B cell (primary cell): ENCODE data around the gene RAP2A. TPM values are rescaled to one million over a fixed set of nuclear protein-coding genes. Genes with fewer than 3 reads are reported as not detected.

Source experiments
- ATAC-seq: fragments of 200-7000 bp; cut with Tn5 transposase; one replicate; pipeline ENCODE4 v1.10.0; 2021; ENCODE audit warnings: low read depth, mild to moderate bottlenecking, moderate number of reproducible peaks, moderate library complexity
- CTCF ChIA-PET: fragments of 350-600 bp; sonication (Branson Sonifier 250); formaldehyde crosslinking; loops from one replicate; lab custom pipeline; 2021; ENCODE audit warnings: antibody characterized with exemption, inconsistent platforms; lab: Charles Lee
- POLR2A ChIA-PET: fragments of 350-600 bp; sonication (Branson Sonifier 250); formaldehyde crosslinking; loops from one replicate; lab custom pipeline; 2021; ENCODE audit warnings: antibody characterized with exemption; lab: Charles Lee
- DNase-seq: peaks from one replicate; pipeline ENCODE4 v3.0.0; 2013
- H2AFZ ChIP-seq: 2 replicates; pipeline ENCODE4 v1.6.1; 2012; ENCODE audit warnings: mild to moderate bottlenecking, low read depth, low read length; ENCODE audit not compliant: insufficient read depth, poor library complexity, severe bottlenecking
- H3K27ac ChIP-seq, 2 donors: 1 replicate in 1 of 2; 2 replicates in 1 of 2; pipeline ENCODE4 v1.5.1; 2012 to 2013; ENCODE audit warnings: low read length in 2 of 2, mild to moderate bottlenecking in 2 of 2, moderate library complexity in 1 of 2
- H3K27me3 ChIP-seq, 4 experiments: fragments of 200-600 bp in 1 of 4; sonication (generic) in 1 of 4; replicated peaks in 1 of 4; 1 replicate in 2 of 4; 2 replicates in 2 of 4; pipeline versions ENCODE4 v1.6.1 to v1.7.0; 2013 to 2016; ENCODE audit warnings: low read length in 3 of 4, mild to moderate bottlenecking in 2 of 4, mixed read lengths in 1 of 4, moderate library complexity in 1 of 4; ENCODE audit not compliant: insufficient read depth in 4 of 4, control insufficient read depth in 3 of 4; ENCODE audit errors: control extremely low read depth in 1 of 4
- H3K36me3 ChIP-seq, 2 experiments: replicated peaks in 1 of 2; 1 replicate in 1 of 2; 2 replicates in 1 of 2; pipeline versions ENCODE4 v1.6.1 to v1.7.1; 2013; ENCODE audit warnings: low read length in 1 of 2; ENCODE audit not compliant: insufficient read depth in 2 of 2, control insufficient read depth in 1 of 2; ENCODE audit errors: control extremely low read depth in 1 of 2, extremely low read depth in 1 of 2
- H3K4me1 ChIP-seq, 2 donors: fragments of 200-600 bp in 1 of 2; sonication (generic) in 1 of 2; 1 replicate in 1 of 2; 2 replicates in 1 of 2; pipeline versions ENCODE4 v1.5.1 to v1.6.1; 2013 to 2017; ENCODE audit warnings: low read length in 2 of 2; ENCODE audit not compliant: control insufficient read depth in 2 of 2, insufficient read depth in 2 of 2
- H3K4me2 ChIP-seq: replicated peaks from 2 replicates; pipeline ENCODE3; 2012; ENCODE audit warnings: mild to moderate bottlenecking, low read depth, low read length; ENCODE audit not compliant: poor library complexity, severe bottlenecking
- H3K4me3 ChIP-seq, 5 experiments: fragments of 200-600 bp in 1 of 5; sonication (generic) in 1 of 5; 1 replicate in 3 of 5; 2 replicates in 2 of 5; pipeline versions ENCODE4 v1.5.1 to v1.7.0; 2011 to 2016; ENCODE audit warnings: low read length in 4 of 5, mild to moderate bottlenecking in 4 of 5, low read depth in 2 of 5, control low read depth in 1 of 5, moderate library complexity in 1 of 5; ENCODE audit not compliant: insufficient read depth in 1 of 5; ENCODE audit errors: control extremely low read depth in 1 of 5, extremely low read depth in 1 of 5
- H3K79me2 ChIP-seq: fragments of 200-600 bp; sonication (generic); one replicate; pipeline ENCODE4 v1.6.0; 2016; ENCODE audit warnings: low read length; ENCODE audit not compliant: control insufficient read depth, insufficient read depth
- H3K9ac ChIP-seq: fragments of 200-600 bp; sonication (generic); 2 replicates; pipeline ENCODE4 v1.6.1; 2017; ENCODE audit warnings: mild to moderate bottlenecking, low read length, moderate library complexity
- H3K9me3 ChIP-seq, 3 donors: one replicate each; pipeline versions ENCODE4 v1.6.1 to v1.7.1; 2013; ENCODE audit warnings: low read length in 2 of 3; ENCODE audit not compliant: control insufficient read depth in 2 of 3, insufficient read depth in 1 of 3; ENCODE audit errors: control extremely low read depth in 1 of 3
- H4K20me1 ChIP-seq: 2 replicates; pipeline ENCODE4 v1.6.0; 2012; ENCODE audit warnings: mild to moderate bottlenecking, low read length; ENCODE audit not compliant: insufficient read depth, control insufficient read depth, poor library complexity, severe bottlenecking
- H3K27ac Mint-ChIP-seq: one replicate; pipeline ENCODE4 v1.8.0; 2021; ENCODE audit warnings: mixed read lengths
- H3K27me3 Mint-ChIP-seq: one replicate; pipeline ENCODE4 v1.8.0; 2021; ENCODE audit warnings: mixed read lengths
- H3K4me1 Mint-ChIP-seq: one replicate; pipeline ENCODE4 v1.8.0; 2021; ENCODE audit warnings: mixed read lengths
- H3K4me3 Mint-ChIP-seq: one replicate; pipeline ENCODE4 v1.8.0; 2021; ENCODE audit warnings: mixed read lengths
- H3K9me3 Mint-ChIP-seq: one replicate; pipeline ENCODE4 v1.8.0; 2022; ENCODE audit warnings: mixed read lengths; ENCODE audit not compliant: insufficient read depth
- EZH2 ChIP-seq: IDR thresholded peaks from 2 replicates; pipeline ENCODE4 v1.6.1; 2012; ENCODE audit warnings: borderline replicate concordance, low read depth, mild to moderate bottlenecking, moderate library complexity, low read length; ENCODE audit not compliant: insufficient read depth, poor library complexity, severe bottlenecking
- WGBS: methylation state at CpG from one replicate; pipeline ENCODE4 v1.1.5; 2013; ENCODE audit warnings: missing lambda C conversion rate; ENCODE audit not compliant: insufficient coverage; 5-methylcytosine and 5-hydroxymethylcytosine counted together
- intact Hi-C: fragments of 100-400 bp; cut with micrococcal nuclease; formaldehyde crosslinking; loops from one replicate; pipeline ENCODE4 v1.10.0; 2022
- polyA plus RNA-seq: library from polyadenylated mRNA; depleted of rRNA; stranded (reverse); fragments of >200 nt; gene quantifications from 2 replicates; pipeline ENCODE4 v1.2.3, GENCODE V29; 2012
- total RNA-seq, 2 donors: library from RNA; stranded (reverse); fragments of 120-200 nt in 1 of 2; gene quantifications; 1 replicate in 1 of 2; 2 replicates in 1 of 2; pipeline versions ENCODE4 v1.2.3 to v1.2.4, GENCODE V29; 2013 to 2022
- TF ChIP-seq, protein P1 (sequence below): fragments of 200-600 bp; IDR thresholded peaks from one replicate; pipeline ENCODE4 v1.8.0; 2022; ENCODE audit warnings: antibody characterized with exemption, mild to moderate bottlenecking

RAP2A gene
- total and polyA plus RNA-seq, 2 donors (not counting 1 experiment from before 2014, with no cell fraction given) = 2.1 to 24.1 TPM

DNA sequence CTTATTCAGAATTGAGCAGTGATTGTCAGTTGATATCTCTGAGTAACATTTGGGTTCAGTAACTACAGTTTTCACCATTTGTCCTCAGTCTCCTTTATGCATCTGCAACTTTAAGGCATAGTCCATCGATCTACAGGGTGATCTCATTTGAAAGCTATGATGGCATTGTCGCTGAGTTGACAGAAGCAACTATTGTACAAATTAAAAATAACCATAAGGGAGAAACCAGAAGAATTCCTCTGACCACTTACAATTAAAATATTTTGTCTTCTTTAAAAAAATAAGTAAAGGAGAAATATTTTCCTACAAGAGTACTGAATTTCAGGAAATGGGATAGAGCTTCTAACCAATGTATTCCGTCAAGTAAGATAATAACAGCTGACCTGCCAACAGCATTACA is 30.6 kb downstream of the RAP2A start:
- no peaks in the 10 kb centered on the region for H3K27me3 ChIP-seq
- CTCF ChIA-PET = no interaction called here
- H3K4me3 ChIP-seq = no peak overlapping the region
- no peak overlapping the region for H3K9ac ChIP-seq
- POLR2A ChIA-PET = no interaction called here
- no CpG with 5 or more reads among the region's 3 CpGs for WGBS
- H3K27me3 Mint-ChIP-seq = no peaks in the 10 kb centered on the region
- H3K9me3 Mint-ChIP-seq = no peaks in the 10 kb centered on the region
- no peak overlapping the region for H3K27ac Mint-ChIP-seq
- H3K4me3 Mint-ChIP-seq = no peak overlapping the region
- peaks cover 15 to 16% of the 10 kb centered on the region in 2 donors for H3K4me1 ChIP-seq
- ATAC-seq = no peak
- no peaks in the 10 kb centered on the region for H4K20me1 ChIP-seq
- H2AFZ ChIP-seq = no peak overlapping the region
- no peak overlapping the region for H3K4me2 ChIP-seq
- DNase-seq = no peak
- H3K27ac ChIP-seq = no peak overlapping the region
- peaks cover 0 to 9% of the 10 kb centered on the region in 2 experiments for H3K36me3 ChIP-seq
- H3K9me3 ChIP-seq = no peaks in the 10 kb centered on the region
- intact Hi-C loops = no loop called here
- peaks cover 17% of the 10 kb centered on the region for H3K4me1 Mint-ChIP-seq
- peaks cover 3% of the 10 kb centered on the region for H3K79me2 ChIP-seq
- TF ChIP-seq, protein P1, sequence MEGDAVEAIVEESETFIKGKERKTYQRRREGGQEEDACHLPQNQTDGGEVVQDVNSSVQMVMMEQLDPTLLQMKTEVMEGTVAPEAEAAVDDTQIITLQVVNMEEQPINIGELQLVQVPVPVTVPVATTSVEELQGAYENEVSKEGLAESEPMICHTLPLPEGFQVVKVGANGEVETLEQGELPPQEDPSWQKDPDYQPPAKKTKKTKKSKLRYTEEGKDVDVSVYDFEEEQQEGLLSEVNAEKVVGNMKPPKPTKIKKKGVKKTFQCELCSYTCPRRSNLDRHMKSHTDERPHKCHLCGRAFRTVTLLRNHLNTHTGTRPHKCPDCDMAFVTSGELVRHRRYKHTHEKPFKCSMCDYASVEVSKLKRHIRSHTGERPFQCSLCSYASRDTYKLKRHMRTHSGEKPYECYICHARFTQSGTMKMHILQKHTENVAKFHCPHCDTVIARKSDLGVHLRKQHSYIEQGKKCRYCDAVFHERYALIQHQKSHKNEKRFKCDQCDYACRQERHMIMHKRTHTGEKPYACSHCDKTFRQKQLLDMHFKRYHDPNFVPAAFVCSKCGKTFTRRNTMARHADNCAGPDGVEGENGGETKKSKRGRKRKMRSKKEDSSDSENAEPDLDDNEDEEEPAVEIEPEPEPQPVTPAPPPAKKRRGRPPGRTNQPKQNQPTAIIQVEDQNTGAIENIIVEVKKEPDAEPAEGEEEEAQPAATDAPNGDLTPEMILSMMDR = no peak
- no peak for TF ChIP-seq EZH2

DNA sequence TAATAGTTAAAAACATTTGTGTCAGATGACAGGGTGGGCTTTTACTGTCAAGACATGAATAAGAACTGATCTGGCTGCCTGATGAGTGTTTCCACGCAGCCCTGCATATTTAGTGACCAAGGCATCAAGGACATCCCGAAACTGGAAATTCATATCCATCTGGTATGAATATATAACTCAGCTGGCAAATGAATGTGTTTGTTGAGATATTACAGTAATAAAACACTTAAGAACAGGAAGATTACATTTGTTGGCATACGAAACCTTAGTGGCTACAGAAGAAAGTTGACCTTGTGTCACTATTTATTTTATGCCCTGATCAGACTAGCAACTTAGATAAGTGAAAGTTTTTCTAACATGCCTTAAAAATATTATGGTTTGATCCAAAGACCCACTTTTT is 32.8 kb downstream of the RAP2A start:
- Mint-ChIP-seq H3K4me1 (peaks cover 2% of the 10 kb centered on the region), H3K9me3 (no peaks in the 10 kb centered on the region), H3K27ac (no peak overlapping the region), H3K4me3 (no peak overlapping the region), H3K27me3 (no peaks in the 10 kb centered on the region)
- Histone ChIP-seq H3K4me3 (no peak overlapping the region), H3K9me3 (no peaks in the 10 kb centered on the region), H2AFZ (no peak overlapping the region), H3K27ac (no peak overlapping the region), H3K79me2 (no peaks in the 10 kb centered on the region), H3K9ac (no peak overlapping the region), H3K4me2 (no peak overlapping the region), H3K27me3 (no peaks in the 10 kb centered on the region), H3K4me1 (no peaks in the 10 kb centered on the region), H4K20me1 (no peaks in the 10 kb centered on the region), H3K36me3 (peaks cover 0 to 9% of the 10 kb centered on the region in 2 experiments)
- CTCF ChIA-PET = no interaction called here
- POLR2A ChIA-PET = no interaction called here
- intact Hi-C loops = no loop called here
- DNase-seq = no peak
- WGBS = no CpG with 5 or more reads among the region's 3 CpGs
- ATAC-seq = no peak
- TF ChIP-seq, protein P1 = no peak
- no peak for TF ChIP-seq EZH2
